ENCODE data around the gene RHCE.
"Not testable (repeated sequence)": the region's sequence is repeated elsewhere in the genome, so short reads cannot be mapped to it uniquely, and the experiment has no call there.

Gene RHCE

DNA sequence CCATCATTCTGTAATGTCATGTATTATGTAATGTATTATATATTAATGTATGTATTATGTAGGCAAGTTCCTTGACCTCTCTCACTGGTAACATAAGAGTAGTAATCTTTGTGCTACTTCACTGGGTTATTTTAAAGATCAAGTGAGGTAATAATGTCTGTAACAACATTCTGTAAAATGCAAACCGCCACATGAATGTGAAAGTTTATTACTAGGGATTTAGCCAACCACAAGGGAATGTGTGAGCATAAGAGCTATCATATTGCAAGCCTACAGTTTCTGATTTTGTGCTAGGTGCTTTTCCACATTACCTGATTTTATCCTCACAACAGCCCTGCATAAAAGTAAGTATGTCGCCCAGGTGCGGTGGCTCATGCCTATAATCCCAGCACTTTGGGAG lies 96.2 kb downstream of the RHCE start:
- H3K4me3 ChIP-seq (ENCODE audit: low read length); H3K4me1 ChIP-seq (ENCODE audit: control insufficient read depth, insufficient read depth, low read length); H3K27me3 ChIP-seq (ENCODE audit: control insufficient read depth, insufficient read depth, low read length); H3K36me3 ChIP-seq (ENCODE audit: control insufficient read depth, insufficient read depth, low read length); H3K27ac ChIP-seq (ENCODE audit: low read length); DNase-seq (ENCODE audit: low read depth, low spot score); H3K9me3 ChIP-seq (ENCODE audit: control insufficient read depth, insufficient read depth, low read length): not testable (repeated sequence)
- no CpG with 5 or more reads among the region's 3 CpGs for WGBS (ENCODE audit: insufficient coverage, insufficient read length)

DNA sequence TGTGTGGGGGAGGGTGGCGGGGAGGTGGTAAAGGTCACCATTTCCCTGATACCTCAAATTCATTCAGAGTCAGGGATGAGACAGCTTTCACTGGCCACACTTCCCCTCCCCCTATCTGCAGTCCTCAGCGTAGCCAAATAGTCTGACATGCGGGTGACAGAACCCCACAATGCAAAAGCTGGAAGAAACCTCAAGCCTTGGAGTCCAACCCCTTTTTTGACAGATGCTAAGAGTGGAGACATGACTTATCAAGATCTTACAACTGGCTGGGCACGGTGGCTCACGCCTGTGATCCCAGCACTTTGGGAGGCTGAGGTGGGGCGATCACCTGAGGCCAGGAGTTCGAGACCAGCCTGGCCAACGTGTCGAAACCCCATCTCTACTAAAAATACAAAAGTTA lies 98.5 kb downstream of the RHCE start:
- H3K36me3 ChIP-seq (ENCODE audit: control insufficient read depth, insufficient read depth, low read length); H3K27ac ChIP-seq (ENCODE audit: low read length); H3K27me3 ChIP-seq (ENCODE audit: control insufficient read depth, insufficient read depth, low read length); H3K4me1 ChIP-seq (ENCODE audit: control insufficient read depth, insufficient read depth, low read length); H3K4me3 ChIP-seq (ENCODE audit: low read length); H3K9me3 ChIP-seq (ENCODE audit: control insufficient read depth, insufficient read depth, low read length); DNase-seq (ENCODE audit: low read depth, low spot score): not testable (repeated sequence)
- WGBS (ENCODE audit: insufficient coverage, insufficient read length) = no CpG with 5 or more reads among the region's 9 CpGs

DNA sequence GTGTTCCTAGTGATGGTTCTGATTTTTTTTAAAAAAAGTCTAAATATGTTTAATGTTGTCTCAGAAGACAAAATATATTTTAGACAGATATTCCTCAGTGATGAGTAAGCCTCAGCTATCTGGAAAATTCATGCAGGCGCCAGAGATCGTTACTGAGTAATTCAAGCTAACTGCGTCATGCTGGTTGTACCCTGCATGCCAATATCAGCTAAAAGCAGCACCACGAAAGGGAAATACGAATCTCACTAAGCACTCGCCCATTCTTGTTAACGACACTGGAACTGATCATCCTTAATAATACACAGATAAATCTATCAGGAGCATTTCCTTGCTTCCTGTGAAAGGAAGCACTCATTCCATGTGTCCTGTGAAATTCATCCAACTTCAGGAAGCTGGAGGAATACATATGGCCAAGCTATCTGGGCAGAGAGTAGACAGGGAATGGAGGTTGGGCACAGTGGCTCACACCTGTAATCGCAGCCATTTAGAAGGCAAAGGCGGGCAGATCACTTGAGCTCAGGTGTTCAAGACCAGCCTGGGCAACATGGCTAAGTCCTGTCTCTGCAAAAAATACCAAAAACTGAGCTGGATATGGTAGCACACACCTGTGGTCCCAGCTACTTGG lies 100.2 kb downstream of the RHCE start:
- H3K36me3 ChIP-seq (ENCODE audit: control insufficient read depth, insufficient read depth, low read length); H3K4me1 ChIP-seq (ENCODE audit: control insufficient read depth, insufficient read depth, low read length); H3K9me3 ChIP-seq (ENCODE audit: control insufficient read depth, insufficient read depth, low read length); DNase-seq (ENCODE audit: low read depth, low spot score); H3K27ac ChIP-seq (ENCODE audit: low read length); H3K4me3 ChIP-seq (ENCODE audit: low read length); H3K27me3 ChIP-seq (ENCODE audit: control insufficient read depth, insufficient read depth, low read length): not testable (repeated sequence)
- WGBS (ENCODE audit: insufficient coverage, insufficient read length) = no CpG with 5 or more reads among the region's 9 CpGs

DNA sequence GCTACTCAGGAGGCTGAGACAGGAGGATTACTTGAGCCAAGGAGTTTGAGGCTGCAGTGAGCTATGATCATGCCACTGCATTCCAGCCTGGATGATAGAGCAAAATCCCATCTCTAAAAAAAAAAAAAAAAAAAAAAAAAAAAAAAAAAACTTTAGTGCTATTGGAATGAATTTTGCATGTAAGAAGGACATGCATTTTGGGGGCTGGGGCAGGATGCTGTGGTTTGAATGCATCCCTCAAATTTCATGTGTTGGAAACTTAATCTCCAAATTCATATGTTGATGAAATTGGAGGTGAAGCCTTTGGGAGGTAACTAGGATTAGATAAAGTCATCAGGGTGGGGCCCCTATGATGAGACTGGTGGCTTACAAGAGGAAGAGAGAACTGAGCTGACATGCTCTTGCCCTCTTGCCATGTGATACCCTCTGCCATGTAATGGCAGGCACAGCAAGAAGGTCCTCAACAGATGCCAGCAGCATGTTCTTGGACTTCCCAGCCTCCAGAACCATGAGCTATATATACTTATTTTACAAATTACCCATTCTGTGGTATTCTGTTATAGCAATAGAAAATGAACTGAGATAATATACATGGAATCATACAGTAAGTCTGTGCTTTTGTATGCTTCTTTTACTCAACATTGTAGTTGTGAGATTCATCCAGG lies 107.7 kb downstream of the RHCE start:
- not testable (repeated sequence) for H3K4me3 ChIP-seq (ENCODE audit: low read length); H3K27me3 ChIP-seq (ENCODE audit: control insufficient read depth, insufficient read depth, low read length); DNase-seq (ENCODE audit: low read depth, low spot score); H3K9me3 ChIP-seq (ENCODE audit: control insufficient read depth, insufficient read depth, low read length); H3K4me1 ChIP-seq (ENCODE audit: control insufficient read depth, insufficient read depth, low read length); H3K36me3 ChIP-seq (ENCODE audit: control insufficient read depth, insufficient read depth, low read length); H3K27ac ChIP-seq (ENCODE audit: low read length)
